ENCODE data around the gene ESPN. TPM values are rescaled to one million over a fixed set of nuclear protein-coding genes. Genes with fewer than 3 reads are reported as not detected.

The ESPN gene
- total RNA-seq, result 1.7 and 4.3 TPM in 2 replicates
- long read RNA-seq, result 0 reads

- no peak within 1 kb of the TSS for H3K27ac Mint-ChIP-seq (ENCODE audit: unreplicated experiment)
- H3K4me3 Mint-ChIP-seq, result no peak within 1 kb of the TSS
- no peak for DNase-seq (ENCODE audit: low read depth, low spot score)
- peaks cover 81% of the 10 kb centered on the region for H3K27me3 Mint-ChIP-seq (ENCODE audit: low read depth)
- H3K4me1 Mint-ChIP-seq, result no peaks in the 10 kb centered on the region
- H3K36me3 Mint-ChIP-seq (ENCODE audit: low read depth), result no peaks in the 10 kb centered on the region
- no peaks in the 10 kb centered on the region for H3K9me3 Mint-ChIP-seq
- no peak for TF ChIP-seq CTCF (conservative IDR thresholded peaks at IDR 0.05)
Observed at GRCh38 chr1:6424619-6425593, at the start of gene ESPN. TSS of gene ESPN (plus strand) at chr1:6424776. CDS start at chr1:6424956, 180 bp downstream.

GRCh38 chr1:6378096-6378746 is 46.4 kb upstream of the ESPN start:
- Mint-ChIP-seq H3K4me3 (no peak overlapping the region), H3K27ac (ENCODE audit: unreplicated experiment) (no peak overlapping the region), H3K27me3 (ENCODE audit: low read depth) (no peaks in the 10 kb centered on the region)

GRCh38 chr1:6380037-6380436 is 44.5 kb upstream of the ESPN start:
- Mint-ChIP-seq H3K4me1 (peaks cover 7% of the 10 kb centered on the region), H3K27ac (ENCODE audit: unreplicated experiment) (no peak overlapping the region), H3K9me3 (peaks cover 2% of the 10 kb centered on the region), H3K36me3 (ENCODE audit: low read depth) (peaks cover 7% of the 10 kb centered on the region), H3K4me3 (no peak overlapping the region), H3K27me3 (ENCODE audit: low read depth) (no peaks in the 10 kb centered on the region)
- no peak for TF ChIP-seq CTCF (conservative IDR thresholded peaks at IDR 0.05)
- no peak for DNase-seq (ENCODE audit: low read depth, low spot score)

More at GRCh38 chr1:6378096-6378746, 46.4 kb upstream of the ESPN start:
- no peak for TF ChIP-seq CTCF (conservative IDR thresholded peaks at IDR 0.05)
- H3K4me1 Mint-ChIP-seq, result no peaks in the 10 kb centered on the region
- DNase-seq (ENCODE audit: low read depth, low spot score), result no peak
- H3K36me3 Mint-ChIP-seq (ENCODE audit: low read depth), result peaks cover 7% of the 10 kb centered on the region
- H3K9me3 Mint-ChIP-seq, result no peaks in the 10 kb centered on the region

- Mint-ChIP-seq H3K36me3 (ENCODE audit: low read depth) (peaks cover 10% of the 10 kb centered on the region), H3K27me3 (ENCODE audit: low read depth) (no peaks in the 10 kb centered on the region), H3K4me1 (peaks cover 31% of the 10 kb centered on the region), H3K4me3 (no peak overlapping the region), H3K9me3 (peaks cover 2% of the 10 kb centered on the region), H3K27ac (ENCODE audit: unreplicated experiment) (no peak overlapping the region)
- TF ChIP-seq CTCF (conservative IDR thresholded peaks at IDR 0.05), result no peak
- no peak for DNase-seq (ENCODE audit: low read depth, low spot score)
Observed at GRCh38 chr1:6384135-6384534, 40.4 kb upstream of the ESPN start.

- Mint-ChIP-seq H3K27ac (ENCODE audit: unreplicated experiment) (peak overlapping the region; percentile 75), H3K4me1 (peaks cover 36% of the 10 kb centered on the region), H3K9me3 (peaks cover 2% of the 10 kb centered on the region), H3K36me3 (ENCODE audit: low read depth) (peaks cover 9% of the 10 kb centered on the region), H3K27me3 (ENCODE audit: low read depth) (no peaks in the 10 kb centered on the region), H3K4me3 (no peak overlapping the region)
- no peak for DNase-seq (ENCODE audit: low read depth, low spot score)
- no peak for TF ChIP-seq CTCF (conservative IDR thresholded peaks at IDR 0.05)
Observed at GRCh38 chr1:6384962-6385361, 39.6 kb upstream of the ESPN start.
